HG03460 (cell line): Measurements from ENCODE around the gene OR6J1.
A peak's percentile ranks its signal among the peaks of the same experiment; 100 is the strongest.
"Not testable (repeated sequence)": the region's sequence is repeated elsewhere in the genome, so short reads cannot be mapped to it uniquely, and the experiment has no call there.

Experiments
- ATAC-seq: cut with Tn5 transposase; IDR thresholded peaks from one replicate; pipeline ENCODE4 v1.9.1; 2021; ENCODE audit not compliant: unreplicated experiment

The OR6J1 gene

DNA sequence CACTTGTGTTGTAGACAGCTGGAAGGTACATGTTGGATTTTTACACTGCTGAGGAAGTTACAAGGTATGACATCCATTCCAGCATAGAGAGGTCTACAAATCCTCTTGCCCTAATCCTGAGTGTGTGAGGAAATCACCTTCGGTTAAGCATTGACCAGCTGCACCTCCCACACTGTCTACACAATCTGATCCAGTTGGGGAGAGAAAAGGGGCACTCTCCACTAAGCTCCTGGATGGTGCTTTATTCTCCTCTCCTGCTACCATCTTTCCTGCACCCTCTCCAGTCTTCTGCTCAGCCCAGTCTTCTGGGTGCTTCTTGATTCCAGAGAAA, at the start of gene OR6J1:
Gene OR6J1 (minus strand): TSS at position 48 of the 331 bp plus-strand sequence. CDS start 9,541 bp downstream, outside the sequence.
- no peak for ATAC-seq

- no peak for ATAC-seq
Observed at GRCh38 chr14:22692194-22692593, 48.0 kb upstream of the OR6J1 start.

- no peak for ATAC-seq
Observed at GRCh38 chr14:22691171-22691570, 47.0 kb upstream of the OR6J1 start.

- no peak for ATAC-seq
Observed at GRCh38 chr14:22689199-22689598, 45.0 kb upstream of the OR6J1 start.

DNA sequence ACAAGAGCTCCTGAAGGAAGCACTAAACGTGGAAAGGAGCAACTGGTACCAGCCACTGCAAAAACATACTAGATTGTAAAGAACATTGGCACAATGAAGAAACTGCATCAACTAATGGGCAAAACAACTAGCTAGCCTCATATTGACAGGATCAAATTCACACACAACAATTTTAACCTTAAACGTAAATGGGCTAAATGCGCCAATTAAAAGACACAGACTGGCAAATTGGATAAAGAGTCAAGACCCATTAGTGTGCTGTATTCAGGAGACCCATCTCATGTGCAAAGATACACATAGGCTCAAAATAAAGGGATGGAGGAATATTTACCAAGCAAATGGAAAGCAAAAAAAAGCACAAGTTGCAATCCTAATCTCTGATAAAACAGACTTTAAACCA, 43.8 kb upstream of the OR6J1 start:
- not testable (repeated sequence) for ATAC-seq

GRCh38 chr14:22686176-22686611, 42.0 kb upstream of the OR6J1 start:
- ATAC-seq, result not testable (repeated sequence)

DNA sequence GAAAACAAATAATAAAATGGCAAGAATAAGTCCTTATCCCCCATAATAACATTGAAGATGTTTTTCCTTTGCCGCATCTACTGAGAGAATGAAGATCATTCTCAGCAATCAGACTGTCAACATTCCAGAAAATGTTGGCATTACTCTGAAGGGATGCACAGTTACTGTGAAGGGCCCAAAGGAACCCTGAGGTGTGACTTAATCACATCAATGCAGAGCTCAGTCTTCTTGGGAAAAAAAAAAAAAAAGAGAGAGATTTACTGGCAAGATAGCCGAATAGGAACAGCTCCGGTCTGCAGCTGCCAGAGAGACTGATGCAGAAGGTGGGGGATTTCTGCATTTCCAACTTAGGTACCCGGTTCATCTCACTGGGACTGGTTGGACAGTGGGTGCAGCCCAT, 41.3 kb upstream of the OR6J1 start:
- ATAC-seq, result no peak

DNA sequence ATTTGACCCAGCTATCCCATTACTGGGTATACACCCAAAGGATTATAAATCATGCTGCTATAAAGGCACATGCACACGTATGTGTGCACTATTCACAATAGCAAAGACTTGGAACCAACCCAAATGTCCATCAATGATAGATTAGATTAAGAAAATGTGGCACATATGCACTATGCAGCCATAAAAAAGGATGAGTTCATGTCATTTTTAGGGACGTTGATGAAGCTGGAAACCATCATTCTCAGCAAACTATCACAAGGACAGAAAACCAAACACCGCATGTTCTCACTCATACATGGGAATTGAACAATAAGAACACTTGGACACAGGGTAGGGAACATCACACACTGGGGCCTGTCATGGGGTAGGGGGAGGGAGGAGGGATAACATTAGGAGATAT, 39.3 kb upstream of the OR6J1 start:
- ATAC-seq, result not testable (repeated sequence)

GRCh38 chr14:22678221-22678620, 34.1 kb upstream of the OR6J1 start:
- ATAC-seq, result no peak

DNA sequence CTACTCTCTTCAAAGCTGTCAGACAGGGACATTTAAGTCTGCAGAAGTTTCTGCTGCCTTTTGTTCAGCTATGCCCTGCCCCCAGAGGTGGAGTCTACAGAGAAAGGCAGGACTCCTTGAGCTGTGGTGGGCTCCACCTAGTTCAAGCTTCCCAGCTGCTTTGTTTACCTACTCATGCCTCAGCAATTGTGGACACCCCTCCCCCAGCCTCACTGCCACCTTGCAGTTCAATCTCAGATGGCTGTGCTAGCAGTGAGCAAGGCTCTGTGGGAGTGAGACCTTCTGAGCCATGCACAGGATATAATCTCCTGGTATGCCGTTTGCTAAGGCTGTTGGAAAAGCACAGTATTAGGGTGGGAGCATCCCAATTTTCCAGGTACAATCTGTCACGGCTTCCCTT, 33.4 kb upstream of the OR6J1 start:
- not testable (repeated sequence) for ATAC-seq

DNA sequence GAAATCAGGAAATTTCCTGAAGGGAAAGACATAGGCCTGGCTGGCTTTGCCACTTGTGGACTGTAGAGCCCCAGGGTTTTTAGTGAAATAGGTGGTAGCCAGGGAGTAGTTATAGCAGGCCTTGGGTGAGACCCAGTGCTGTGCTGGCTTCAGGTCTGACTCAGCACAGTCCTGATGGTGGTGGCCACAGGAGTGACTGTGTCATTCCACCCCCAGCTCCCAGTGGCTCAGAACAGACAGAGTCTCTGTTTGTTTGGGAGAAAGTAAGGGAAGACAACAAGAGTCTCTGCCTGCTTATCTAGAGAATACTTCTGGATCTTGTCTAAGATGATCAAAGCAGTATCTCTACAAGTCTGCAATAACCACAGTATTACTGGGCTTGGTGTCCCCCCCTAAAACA, 27.5 kb upstream of the OR6J1 start:
- ATAC-seq, result no peak

- no peak for ATAC-seq
Observed at GRCh38 chr14:22668863-22669262, 24.7 kb upstream of the OR6J1 start.

- ATAC-seq, result no peak
Observed at GRCh38 chr14:22668417-22668816, 24.3 kb upstream of the OR6J1 start.

- no peak for ATAC-seq
Observed at GRCh38 chr14:22667881-22668280, 23.7 kb upstream of the OR6J1 start.

DNA sequence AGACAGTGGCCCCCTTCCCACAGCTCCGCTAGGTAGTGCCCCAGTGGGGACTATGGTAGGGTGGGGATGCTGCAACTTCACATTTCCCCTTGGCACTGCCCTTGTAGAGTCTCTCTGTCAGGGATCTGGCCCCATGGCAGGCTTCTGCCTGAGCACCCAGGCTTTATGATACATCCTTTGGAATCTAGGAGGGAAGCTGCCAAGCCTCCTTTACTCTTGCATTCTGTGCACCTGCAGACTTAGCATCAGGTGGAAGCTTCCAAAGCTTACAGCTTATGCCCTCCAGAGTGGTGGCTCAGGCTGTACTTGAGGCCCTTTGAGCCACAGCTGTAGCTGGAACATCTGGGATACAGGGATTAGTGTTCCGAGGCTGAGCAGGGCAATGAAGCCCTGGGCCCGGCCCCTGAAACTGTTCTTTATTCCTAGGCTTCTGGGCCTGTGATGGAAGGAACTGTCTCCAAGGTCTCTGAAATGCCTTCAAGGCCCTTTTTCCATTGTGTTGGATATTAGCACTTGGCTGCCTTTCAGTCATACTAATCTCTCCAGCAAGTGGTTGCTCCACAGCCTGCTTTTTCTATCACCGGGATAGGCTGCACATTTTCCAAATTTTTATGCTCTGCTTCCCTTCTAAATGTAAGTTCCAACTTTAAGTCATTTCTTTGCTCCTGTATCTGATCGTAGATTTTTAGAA, 22.2 kb upstream of the OR6J1 start:
- no peak for ATAC-seq

DNA sequence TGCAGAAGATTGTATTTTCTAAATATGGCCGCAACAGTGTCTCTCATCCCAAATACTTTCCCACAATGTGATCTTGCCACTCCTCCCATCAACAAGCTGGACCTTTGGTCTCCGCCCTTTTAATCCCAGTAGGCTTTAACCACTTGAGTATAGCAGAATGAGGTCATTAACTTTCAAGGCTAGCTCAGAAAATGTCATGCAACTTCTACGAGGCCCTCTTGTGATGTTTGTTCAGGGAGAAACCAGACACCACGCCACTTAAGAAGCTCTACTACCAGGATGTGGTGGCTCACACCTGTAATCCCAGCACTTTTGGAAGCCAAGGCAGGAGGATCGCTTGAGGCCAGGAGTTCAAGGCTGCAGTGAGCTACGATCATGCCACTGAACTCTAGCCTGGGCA, 20.1 kb upstream of the OR6J1 start:
- no peak for ATAC-seq

GRCh38 chr14:22660654-22661053, 16.5 kb upstream of the OR6J1 start:
- no peak for ATAC-seq

DNA sequence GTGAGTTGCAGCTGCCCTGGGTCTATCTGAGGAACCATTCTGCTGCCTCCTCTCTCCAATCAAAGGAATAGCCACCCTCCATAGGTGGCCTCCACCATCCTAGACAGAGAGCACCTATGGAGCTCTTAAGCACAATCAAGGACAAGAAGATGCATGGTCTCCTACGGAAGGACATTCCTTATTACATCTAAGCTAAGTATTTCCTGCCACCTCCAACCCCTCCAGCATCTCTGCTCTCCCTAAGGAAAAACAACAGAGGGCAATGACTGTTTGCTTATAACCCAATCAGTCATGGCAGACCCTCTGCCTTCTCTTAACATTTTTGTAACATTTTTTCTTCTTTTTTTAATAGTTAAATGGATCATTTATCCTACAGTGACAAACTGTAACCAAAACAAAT, 14.8 kb upstream of the OR6J1 start:
- ATAC-seq, result no peak

GRCh38 chr14:22657861-22658260, 13.7 kb upstream of the OR6J1 start:
- ATAC-seq, result no peak

- no peak for ATAC-seq
Observed at GRCh38 chr14:22656945-22657731, 13.0 kb upstream of the OR6J1 start.

DNA sequence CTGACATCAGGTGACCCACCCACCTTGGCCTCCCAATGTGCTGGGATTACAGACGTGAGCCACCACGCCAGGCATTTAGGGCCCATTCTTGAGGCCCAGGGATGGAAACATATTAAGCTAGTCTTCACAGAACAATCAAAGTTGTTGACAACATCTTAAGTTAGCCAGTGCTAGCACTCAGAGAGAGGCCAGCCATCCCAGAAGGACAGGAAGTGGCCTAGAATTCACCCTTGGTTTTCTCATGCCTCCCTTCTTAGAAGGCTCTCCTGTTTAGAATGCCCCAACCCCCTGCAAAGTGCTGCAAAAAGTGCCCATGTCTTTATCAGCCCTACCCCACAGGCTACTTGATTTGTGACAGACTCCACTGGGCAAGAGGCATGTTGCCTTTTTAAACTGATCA, 12.1 kb upstream of the OR6J1 start:
- no peak for ATAC-seq

GRCh38 chr14:22653012-22653621, 9.0 kb upstream of the OR6J1 start:
- peak; percentile 48 for ATAC-seq
